ENCODE measurements around the gene SLC27A5.
"Not testable (repeated sequence)": the region's sequence is repeated elsewhere in the genome, so short reads cannot be mapped to it uniquely, and the experiment has no call there.

The SLC27A5 gene

GRCh38 chr19:58497634-58498170 is 14.1 kb downstream of the SLC27A5 start:
- no peak for DNase-seq (ENCODE audit: low read depth)

DNA sequence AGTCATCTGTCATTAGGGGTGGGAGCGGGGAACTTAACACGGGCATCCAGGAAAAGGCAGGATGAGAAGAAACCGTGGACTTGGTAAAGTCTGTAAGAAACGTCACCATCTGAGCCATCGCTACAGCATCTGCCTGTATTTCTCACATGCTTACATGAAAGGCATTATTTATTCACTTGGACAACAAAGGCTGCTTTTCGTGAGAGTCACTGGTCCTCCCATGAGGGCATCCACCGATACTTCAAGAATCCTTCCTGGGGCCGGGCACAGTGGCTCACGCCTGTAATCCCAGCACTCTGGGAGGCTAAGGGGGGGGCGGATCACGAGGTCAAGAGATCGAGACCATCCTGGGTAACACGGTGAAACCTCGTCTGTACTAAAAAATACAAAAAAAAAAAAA is 19.5 kb downstream of the SLC27A5 start:
- DNase-seq (ENCODE audit: low read depth): no peak

- no peak for DNase-seq (ENCODE audit: low read depth)
Observed at GRCh38 chr19:58491393-58491792, 20.4 kb downstream of the SLC27A5 start.

GRCh38 chr19:58484349-58484748 is 27.4 kb downstream of the SLC27A5 start:
- not testable (repeated sequence) for DNase-seq (ENCODE audit: low read depth)

DNA sequence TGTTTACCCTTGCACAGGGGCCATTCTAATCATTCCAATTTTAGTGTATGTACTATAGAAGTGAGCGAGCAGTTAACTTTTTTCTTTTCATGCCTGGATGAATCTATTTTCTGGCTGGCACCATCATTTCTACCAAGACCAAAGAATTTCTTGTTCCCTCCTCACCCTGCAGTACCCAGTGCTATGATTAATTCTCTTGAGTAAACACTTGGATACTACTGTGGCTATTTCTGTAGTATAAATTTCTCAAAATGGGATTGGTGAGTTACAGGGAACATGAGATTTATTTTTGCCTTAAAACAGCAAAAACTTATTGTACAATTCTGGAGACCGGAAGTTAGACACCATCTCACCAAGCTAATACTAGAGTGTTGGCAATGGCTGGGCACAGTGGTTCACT is 28.0 kb downstream of the SLC27A5 start:
- no peak for DNase-seq (ENCODE audit: low read depth)

DNA sequence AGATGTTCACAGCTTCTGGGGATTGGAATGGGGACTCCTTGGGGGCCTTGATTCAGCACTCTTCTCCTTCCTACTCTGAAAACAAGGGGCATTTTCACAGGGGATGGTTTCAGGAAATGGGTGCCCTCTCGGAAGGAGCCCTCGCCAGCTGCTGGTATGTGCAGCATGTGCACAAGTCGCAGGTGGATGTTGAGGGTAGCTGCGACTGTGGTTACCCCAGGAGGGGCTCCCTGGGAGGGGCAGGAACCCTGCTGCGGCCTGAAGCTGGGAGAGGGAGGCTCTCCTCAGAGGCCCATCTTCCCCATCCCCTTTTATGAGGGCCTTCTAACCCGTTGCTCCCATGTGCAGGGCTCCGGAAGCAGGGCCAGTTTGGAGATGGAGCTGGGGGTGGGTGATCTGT is 29.4 kb downstream of the SLC27A5 start:
- no peak for DNase-seq (ENCODE audit: low read depth)

GRCh38 chr19:58480831-58481230 is 31.0 kb downstream of the SLC27A5 start:
- no peak for DNase-seq (ENCODE audit: low read depth)

GRCh38 chr19:58480481-58480830 is 31.3 kb downstream of the SLC27A5 start:
- no peak for DNase-seq (ENCODE audit: low read depth)

- no peak for DNase-seq (ENCODE audit: low read depth)
Observed at GRCh38 chr19:58479736-58480480, 31.9 kb downstream of the SLC27A5 start.

DNA sequence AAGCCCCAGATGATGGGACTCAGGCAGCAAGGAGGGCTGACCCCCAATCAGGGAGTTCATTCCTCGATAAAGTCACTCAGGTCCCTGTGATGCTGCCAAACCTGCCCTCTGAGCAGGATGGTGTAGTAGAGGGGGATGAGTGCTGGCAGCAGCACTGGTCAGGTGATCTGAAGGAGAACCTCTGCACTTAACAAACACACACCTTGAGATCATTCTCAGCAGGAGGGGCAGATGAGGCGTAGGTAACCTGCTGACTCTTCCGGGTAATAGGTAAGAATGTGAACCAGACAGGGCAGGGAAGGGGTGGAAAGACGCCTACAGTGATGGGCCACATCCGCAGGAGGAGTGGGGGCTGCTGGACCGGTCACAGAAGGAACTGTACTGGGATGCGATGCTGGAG is 32.5 kb downstream of the SLC27A5 start:
- DNase-seq (ENCODE audit: low read depth): no peak

DNA sequence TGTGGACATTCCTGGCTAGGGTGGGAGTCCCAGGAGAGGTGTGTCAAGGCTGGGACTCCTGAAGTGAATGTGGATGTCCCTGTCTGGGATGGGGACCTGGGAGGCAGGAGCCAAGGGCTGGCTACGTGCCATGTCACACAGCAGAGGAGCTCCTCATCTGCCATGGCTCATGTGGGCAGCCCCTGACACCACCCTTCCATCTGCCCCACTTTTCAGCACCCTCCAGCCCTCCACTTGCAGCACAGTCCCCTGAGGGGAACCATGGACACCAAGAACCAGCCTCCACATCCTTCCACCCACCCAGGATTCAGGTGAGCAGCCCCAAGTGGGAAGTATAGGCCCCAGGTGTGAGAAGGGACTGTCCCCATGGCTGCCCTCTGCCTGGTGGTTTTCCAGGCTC is 33.9 kb downstream of the SLC27A5 start:
- DNase-seq (ENCODE audit: low read depth): no peak

DNA sequence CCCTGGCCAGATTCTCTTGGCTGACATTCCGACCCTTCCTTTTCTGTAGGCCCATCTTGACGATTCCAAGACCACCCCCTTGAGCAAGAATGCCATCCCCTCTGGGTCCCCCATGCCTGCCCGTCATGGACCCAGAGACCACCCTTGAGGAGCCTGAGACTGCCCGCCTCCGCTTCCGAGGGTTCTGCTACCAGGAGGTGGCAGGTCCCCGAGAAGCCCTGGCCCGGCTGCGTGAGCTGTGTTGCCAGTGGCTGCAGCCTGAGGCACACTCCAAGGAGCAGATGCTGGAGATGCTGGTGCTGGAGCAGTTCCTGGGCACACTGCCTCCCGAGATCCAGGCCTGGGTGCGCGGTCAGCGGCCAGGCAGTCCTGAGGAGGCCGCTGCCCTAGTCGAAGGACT is 34.7 kb downstream of the SLC27A5 start:
- no peak for DNase-seq (ENCODE audit: low read depth)

GRCh38 chr19:58476498-58477015 is 35.2 kb downstream of the SLC27A5 start:
- no peak for DNase-seq (ENCODE audit: low read depth)

- peak; percentile 92 for DNase-seq (ENCODE audit: low read depth)
Observed at GRCh38 chr19:58475714-58476497, 35.9 kb downstream of the SLC27A5 start, which contains the start of gene ZNF446. Gene ZNF446 (plus strand): TSS chr19:58476352. CDS start chr19:58477219, 867 bp downstream.

DNA sequence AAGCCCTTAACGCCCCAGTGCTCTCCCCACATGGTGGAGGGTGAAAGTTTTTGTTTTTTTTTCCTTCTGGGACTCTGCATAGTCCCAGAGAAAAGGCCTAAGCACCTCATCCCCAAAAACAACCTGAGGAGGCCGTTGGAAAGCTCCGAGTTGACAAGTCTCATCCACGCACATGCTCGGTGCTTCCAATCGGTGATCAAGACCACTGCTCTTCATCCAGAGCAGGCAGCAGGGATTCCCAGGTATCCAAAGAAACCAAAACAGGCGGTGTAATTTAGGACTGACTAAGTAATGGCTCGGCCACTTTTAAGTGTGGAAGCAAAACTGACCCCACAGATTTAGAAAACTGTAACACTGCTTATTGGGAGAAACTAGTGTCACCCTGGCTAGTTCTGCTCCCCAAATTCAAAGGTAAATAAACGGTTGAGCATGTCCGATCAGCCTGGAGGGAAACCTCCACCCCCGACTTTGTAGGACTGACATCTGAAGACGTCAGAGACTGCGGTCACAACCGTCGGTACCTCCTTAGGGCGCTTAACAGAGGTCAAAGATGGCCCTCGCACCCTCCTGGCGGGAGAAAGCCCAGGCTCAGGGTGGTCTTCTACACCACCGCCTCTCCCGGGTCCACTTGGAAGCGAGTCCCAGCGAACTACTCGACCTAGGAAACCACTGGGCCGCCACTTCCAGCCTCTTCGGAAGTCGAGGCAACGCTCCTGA is 36.6 kb downstream of the SLC27A5 start:
- no peak for DNase-seq (ENCODE audit: low read depth)

DNA sequence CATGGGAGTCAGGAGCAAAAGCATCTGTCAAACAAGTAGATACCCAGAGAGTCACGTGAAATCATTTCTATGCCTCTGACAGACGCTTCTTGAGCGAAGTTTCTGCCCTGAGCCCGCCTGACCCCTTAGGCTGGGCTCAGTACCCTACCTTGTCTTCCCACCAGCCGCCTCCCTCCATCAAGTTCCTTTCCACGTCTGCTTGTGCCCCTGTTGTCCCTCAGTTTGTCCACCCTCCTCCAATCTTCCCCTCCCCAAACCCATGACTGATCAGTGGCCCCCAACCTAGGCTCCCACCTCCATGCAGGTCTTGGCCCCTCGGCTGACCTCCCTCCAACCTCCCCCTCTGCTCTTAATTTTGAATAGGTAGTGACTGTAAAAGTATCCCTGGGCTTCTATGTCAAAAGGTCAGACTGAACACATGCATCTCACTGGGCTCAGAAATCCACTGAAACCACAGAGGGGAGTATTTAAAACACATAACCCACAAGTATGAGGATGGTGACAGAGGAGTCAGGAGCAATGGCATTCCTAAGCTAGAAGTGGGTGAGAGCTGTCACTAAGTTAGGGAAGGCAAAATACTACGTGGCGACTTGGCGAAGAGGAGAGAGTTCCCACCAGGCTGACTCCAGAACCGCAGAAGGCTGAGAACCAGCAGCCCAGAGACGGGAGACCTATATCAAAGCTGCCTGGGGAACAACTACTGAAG is 37.3 kb downstream of the SLC27A5 start:
- no peak for DNase-seq (ENCODE audit: low read depth)

DNA sequence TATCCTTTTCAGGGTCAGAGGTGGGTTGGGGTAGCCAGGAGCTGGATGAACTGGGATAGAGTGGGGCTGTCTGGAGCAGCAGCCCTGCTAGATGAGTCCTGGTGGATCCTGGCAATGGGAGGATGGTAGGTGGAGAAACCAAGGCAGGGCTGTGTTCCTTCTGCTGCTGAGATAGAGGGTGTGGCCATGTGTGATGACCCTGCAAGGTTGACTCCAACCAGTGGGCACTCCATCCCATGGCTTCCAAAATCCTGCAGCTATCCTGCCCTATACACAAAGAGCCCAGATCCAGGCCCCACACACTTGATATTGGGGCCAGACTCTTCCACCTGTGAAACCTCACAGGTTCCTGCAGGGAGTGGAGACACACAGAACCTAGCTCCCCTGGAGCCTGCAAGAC is 38.0 kb downstream of the SLC27A5 start:
- DNase-seq (ENCODE audit: low read depth): no peak

GRCh38 chr19:58471736-58472135 is 40.1 kb downstream of the SLC27A5 start:
- no peak for DNase-seq (ENCODE audit: low read depth)

DNA sequence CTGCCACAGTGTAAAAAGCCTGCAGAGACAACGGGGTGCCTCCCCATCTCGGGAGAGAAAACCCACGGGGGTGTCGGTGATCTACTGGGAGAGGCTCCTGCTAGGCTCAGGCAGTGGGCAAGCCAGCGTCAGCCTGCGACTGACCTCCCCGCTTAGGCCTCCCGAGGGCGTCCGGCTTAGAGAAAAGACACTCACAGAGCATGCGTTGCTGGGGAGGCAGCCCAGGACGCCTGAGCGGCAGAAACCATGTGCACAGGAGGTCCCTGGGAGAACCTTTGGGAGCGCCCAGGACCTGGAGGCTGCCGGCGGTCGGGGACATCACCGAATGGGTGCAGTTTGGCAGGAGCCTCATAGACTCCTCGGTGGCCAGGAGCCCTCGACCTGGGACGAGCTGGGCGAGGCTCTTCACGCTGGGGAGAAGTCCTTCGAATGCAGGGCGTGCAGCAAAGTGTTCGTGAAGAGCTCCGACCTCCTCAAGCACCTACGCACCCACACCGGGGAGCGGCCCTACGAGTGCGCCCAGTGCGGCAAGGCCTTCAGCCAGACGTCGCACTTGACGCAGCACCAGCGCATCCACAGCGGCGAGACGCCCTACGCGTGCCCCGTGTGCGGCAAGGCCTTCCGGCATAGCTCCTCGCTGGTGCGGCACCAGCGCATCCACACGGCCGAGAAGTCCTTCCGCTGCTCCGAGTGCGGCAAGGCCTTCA is 40.8 kb downstream of the SLC27A5 start:
- DNase-seq (ENCODE audit: low read depth): not testable (repeated sequence)

DNA sequence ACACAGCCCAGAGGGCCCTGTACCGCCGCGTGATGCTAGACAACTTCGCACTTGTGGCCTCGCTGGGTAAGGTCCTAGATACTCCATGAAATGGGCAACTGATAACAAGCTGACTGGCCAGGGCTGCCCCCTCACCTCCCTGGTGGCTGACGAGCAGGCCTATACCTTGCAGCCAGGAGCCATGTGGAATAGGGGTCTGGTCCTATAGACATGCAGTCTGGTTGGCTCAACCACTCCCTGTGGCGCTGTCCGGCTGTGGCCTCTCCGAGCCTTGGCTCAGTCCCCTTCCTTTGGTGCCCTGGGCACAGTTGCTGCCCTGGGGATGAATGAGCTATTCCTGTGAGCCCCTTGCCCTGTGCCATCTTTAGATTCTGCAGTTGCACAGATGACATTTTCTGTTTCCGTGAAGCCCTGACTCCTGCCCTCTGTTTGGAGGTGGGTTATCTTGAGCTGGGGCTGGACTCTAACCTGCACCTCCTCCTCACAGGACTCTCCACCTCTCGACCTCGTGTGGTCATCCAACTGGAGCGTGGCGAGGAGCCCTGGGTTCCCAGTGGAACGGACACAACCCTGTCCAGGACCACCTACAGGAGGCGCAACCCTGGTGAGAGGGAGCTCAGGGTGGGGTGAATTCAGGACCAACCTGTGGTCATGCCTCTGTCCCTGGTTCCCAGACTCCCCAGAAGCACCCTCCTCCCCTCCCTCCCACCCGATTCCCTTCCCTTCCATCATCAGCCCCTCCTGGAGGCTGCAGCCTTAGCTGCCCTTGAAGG is 42.4 kb downstream of the SLC27A5 start:
- no peak for DNase-seq (ENCODE audit: low read depth)
